Measurements from ENCODE around the gene SOD2.

- TF ChIP-seq CREB1 (IDR thresholded peaks at IDR 0.05; ENCODE audit: low read depth) (no peak), NFIC (IDR thresholded peaks at IDR 0.05) (no peak), YY1 (IDR thresholded peaks at IDR 0.05; ENCODE audit: low read depth) (no peak), REST (IDR thresholded peaks at IDR 0.05; ENCODE audit: low read depth) (no peak), EGR1 (IDR thresholded peaks at IDR 0.05) (no peak), EP300 (IDR thresholded peaks at IDR 0.05; ENCODE audit: borderline replicate concordance) (no peak), CEBPB (IDR thresholded peaks at IDR 0.05) (peak; percentile 64), RAD21 (IDR thresholded peaks at IDR 0.05; ENCODE audit: low read depth) (no peak), TEAD4 (IDR thresholded peaks at IDR 0.05) (no peak), MAX (IDR thresholded peaks at IDR 0.05) (no peak), FOXM1 (IDR thresholded peaks at IDR 0.05; ENCODE audit: borderline replicate concordance, low read depth) (no peak), TAF1 (IDR thresholded peaks at IDR 0.05; ENCODE audit: low read depth) (no peak)
These were observed 8.5 kb upstream of the SOD2 start for GRCh38 chr6:159701413-159701999.

Measured in Ishikawa (cell line).